A673 (cell line): Measurements from ENCODE around the gene GOLGA6L1. TPM values are rescaled to one million over a fixed set of nuclear protein-coding genes. Genes with fewer than 3 reads are reported as not detected.
"Not testable (repeated sequence)": the region's sequence is repeated elsewhere in the genome, so short reads cannot be mapped to it uniquely, and the experiment has no call there.

Experiments
- Bru-seq: library from RNA; stranded (reverse); fragments of 400-500 nt; gene quantifications from one replicate; lab custom pipeline; 2021; lab: Mats Ljungman, UMichigan
- BruChase-seq, 2 experiments: library from RNA; stranded (reverse); fragments of 400-500 nt; gene quantifications; one replicate each; lab custom pipeline; 2021; lab: Mats Ljungman, UMichigan
- BruUV-seq: library from RNA; stranded (reverse); fragments of 400-500 nt; replicated peaks from 2 replicates; lab custom pipeline; 2021; lab: Mats Ljungman, UMichigan
- CTCF ChIA-PET: fragments of 300-600 bp; sonication (Branson Sonifier 250); formaldehyde crosslinking; loops from one replicate; lab custom pipeline; 2022; ENCODE audit warnings: antibody characterized with exemption; lab: Charles Lee
- POLR2A ChIA-PET: fragments of 300-600 bp; sonication (Branson Sonifier 250); formaldehyde crosslinking; loops from one replicate; lab custom pipeline; 2022; ENCODE audit warnings: antibody characterized with exemption; ENCODE audit not compliant: low non-redundant PET; lab: Charles Lee
- DNase-seq: peaks from one replicate; pipeline ENCODE4 v3.0.0-alpha.2; 2015; ENCODE audit warnings: low spot score
- H3K27ac ChIP-seq: fragments of 200-600 bp; sonication (generic); 2 replicates; pipeline ENCODE4 v1.5.1; 2016; ENCODE audit warnings: mixed run types, low read depth, mild to moderate bottlenecking, mixed read lengths, antibody characterized with exemption, low read length; ENCODE audit not compliant: poor library complexity, severe bottlenecking
- H3K27me3 ChIP-seq: fragments of 200-600 bp; sonication (generic); replicated peaks from 2 replicates; pipeline ENCODE4 v1.6.1; 2017; ENCODE audit warnings: mixed run types, low read depth, mild to moderate bottlenecking, mixed read lengths, antibody characterized with exemption, low read length; ENCODE audit not compliant: insufficient read depth, poor library complexity
- H3K36me3 ChIP-seq: fragments of 200-600 bp; sonication (generic); 2 replicates; pipeline ENCODE4 v1.6.1; 2016; ENCODE audit warnings: mixed run types, mild to moderate bottlenecking, mixed read lengths, antibody characterized with exemption, low read length; ENCODE audit not compliant: insufficient read depth, poor library complexity, severe bottlenecking
- H3K4me1 ChIP-seq: fragments of 200-600 bp; sonication (generic); 2 replicates; pipeline ENCODE4 v1.6.1; 2017; ENCODE audit warnings: mixed run types, mild to moderate bottlenecking, mixed read lengths, antibody characterized with exemption, low read length; ENCODE audit not compliant: insufficient read depth, poor library complexity, severe bottlenecking
- H3K4me3 ChIP-seq: fragments of 200-600 bp; sonication (generic); 2 replicates; pipeline ENCODE4 v1.5.1; 2016; ENCODE audit warnings: low read depth, mixed run types, mild to moderate bottlenecking, mixed read lengths, low read length; ENCODE audit not compliant: poor library complexity, severe bottlenecking
- H3K9me3 ChIP-seq: fragments of 200-600 bp; sonication (generic); 2 replicates; pipeline ENCODE4 v1.6.1; 2016; ENCODE audit warnings: mixed run types, low read depth, mild to moderate bottlenecking, mixed read lengths, antibody characterized with exemption, low read length; ENCODE audit not compliant: poor library complexity, severe bottlenecking
- intact Hi-C: fragments of 100-400 bp; cut with micrococcal nuclease; formaldehyde crosslinking; loops from one replicate; pipeline ENCODE4 v1.10.0; 2022; ENCODE audit not compliant: unreplicated experiment
- long read RNA-seq: library from polyadenylated mRNA; stranded (forward); transcript quantifications from one replicate; pipeline ENCODE4 v2.0.0, GENCODE V29; 2022
- total RNA-seq: library from RNA; stranded (reverse); gene quantifications from 2 replicates; pipeline ENCODE4 v1.2.3, GENCODE V29; 2021

The GOLGA6L1 gene
- not detected in 2 replicates for total RNA-seq
- Bru-seq, nascent RNA = not detected
- BruChase-seq, experiment 1, labeled RNA remaining after a 2-hour chase = not detected
- BruChase-seq, experiment 2, labeled RNA remaining after a 6-hour chase = not detected
- long read RNA-seq = 0 reads

GRCh38 chr15:23136722-23137121, at the start of gene GOLGA6L1:
Gene GOLGA6L1 (minus strand): TSS chr15:23136822. CDS start chr15:23136731, 91 bp downstream.
- H3K4me1 ChIP-seq, POLR2A ChIA-PET, intact Hi-C loops, H3K9me3 ChIP-seq, BruUV-seq, H3K27ac ChIP-seq, DNase-seq, H3K4me3 ChIP-seq, CTCF ChIA-PET, H3K36me3 ChIP-seq, H3K27me3 ChIP-seq: not testable (repeated sequence)

GRCh38 chr15:23181201-23181600, 44.6 kb upstream of the GOLGA6L1 start:
- DNase-seq, BruUV-seq, POLR2A ChIA-PET, H3K9me3 ChIP-seq, H3K36me3 ChIP-seq, H3K4me1 ChIP-seq, H3K4me3 ChIP-seq, H3K27me3 ChIP-seq, intact Hi-C loops, CTCF ChIA-PET, H3K27ac ChIP-seq: not testable (repeated sequence)

GRCh38 chr15:23180547-23180927, 43.9 kb upstream of the GOLGA6L1 start:
- H3K4me1 ChIP-seq, BruUV-seq, intact Hi-C loops, H3K27ac ChIP-seq, CTCF ChIA-PET, H3K36me3 ChIP-seq, H3K4me3 ChIP-seq, H3K9me3 ChIP-seq, H3K27me3 ChIP-seq, DNase-seq, POLR2A ChIA-PET: not testable (repeated sequence)

GRCh38 chr15:23179768-23180546, 43.3 kb upstream of the GOLGA6L1 start:
- BruUV-seq, CTCF ChIA-PET, DNase-seq, H3K36me3 ChIP-seq, H3K4me1 ChIP-seq, H3K9me3 ChIP-seq, intact Hi-C loops, H3K4me3 ChIP-seq, H3K27ac ChIP-seq, H3K27me3 ChIP-seq, POLR2A ChIA-PET: not testable (repeated sequence)

- H3K4me1 ChIP-seq, CTCF ChIA-PET, H3K27me3 ChIP-seq, H3K36me3 ChIP-seq, H3K27ac ChIP-seq, DNase-seq, POLR2A ChIA-PET, H3K4me3 ChIP-seq, BruUV-seq, H3K9me3 ChIP-seq, intact Hi-C loops: not testable (repeated sequence)
Measured at GRCh38 chr15:23176683-23177082, 40.1 kb upstream of the GOLGA6L1 start.

GRCh38 chr15:23175606-23176005, 39.0 kb upstream of the GOLGA6L1 start:
- H3K27me3 ChIP-seq, POLR2A ChIA-PET, H3K36me3 ChIP-seq, DNase-seq, H3K4me3 ChIP-seq, intact Hi-C loops, H3K27ac ChIP-seq, H3K9me3 ChIP-seq, CTCF ChIA-PET, BruUV-seq, H3K4me1 ChIP-seq: not testable (repeated sequence)

- POLR2A ChIA-PET, DNase-seq, BruUV-seq, H3K9me3 ChIP-seq, H3K36me3 ChIP-seq, H3K4me1 ChIP-seq, H3K27ac ChIP-seq, H3K27me3 ChIP-seq, CTCF ChIA-PET, H3K4me3 ChIP-seq, intact Hi-C loops: not testable (repeated sequence)
Measured at GRCh38 chr15:23174609-23175140, 38.1 kb upstream of the GOLGA6L1 start.
